Liver (tissue), 9 donors: ENCODE results near the gene SIGLEC1. TPM values are rescaled to one million over a fixed set of nuclear protein-coding genes. Genes with fewer than 3 reads are reported as not detected.

Experiments used
- DNase-seq: peaks from one replicate; pipeline ENCODE4 v3.0.0-alpha.2; 2017; ENCODE audit warnings: low spot score
- H3K27ac ChIP-seq, 2 donors: one replicate each; pipeline ENCODE4 v1.7.0; 2013; ENCODE audit warnings: inconsistent platforms in 2 of 2, low read length in 2 of 2, control low read depth in 1 of 2, low read depth in 1 of 2, mild to moderate bottlenecking in 1 of 2
- H3K27me3 ChIP-seq, 4 donors: one replicate each; pipeline versions ENCODE4 v1.6.1 to v1.7.0; 2013; ENCODE audit warnings: low read length in 3 of 4, inconsistent platforms in 1 of 4, mild to moderate bottlenecking in 1 of 4, moderate library complexity in 1 of 4; ENCODE audit not compliant: control insufficient read depth in 4 of 4, insufficient read depth in 4 of 4
- H3K36me3 ChIP-seq, 4 donors: one replicate each; pipeline versions ENCODE4 v1.6.1 to v1.7.0; 2013; ENCODE audit warnings: low read length in 3 of 4, mild to moderate bottlenecking in 3 of 4, low read depth in 1 of 4, moderate library complexity in 1 of 4; ENCODE audit not compliant: control insufficient read depth in 4 of 4, insufficient read depth in 3 of 4
- H3K4me1 ChIP-seq, 4 donors: one replicate each; pipeline versions ENCODE4 v1.6.1 to v1.7.0; 2013; ENCODE audit warnings: low read length in 3 of 4, mild to moderate bottlenecking in 3 of 4, moderate library complexity in 1 of 4; ENCODE audit not compliant: control insufficient read depth in 4 of 4, insufficient read depth in 4 of 4
- H3K4me3 ChIP-seq, 3 donors: one replicate each; pipeline versions ENCODE4 v1.6.1 to v1.7.0; 2013; ENCODE audit warnings: low read length in 3 of 3, control low read depth in 1 of 3, low read depth in 1 of 3, mild to moderate bottlenecking in 1 of 3
- H3K9ac ChIP-seq, 2 donors: one replicate each; pipeline ENCODE4 v1.7.0; 2013; ENCODE audit warnings: low read length in 2 of 2, mild to moderate bottlenecking in 2 of 2, moderate library complexity in 2 of 2, control low read depth in 1 of 2, low read depth in 1 of 2
- H3K9me3 ChIP-seq, 4 donors: one replicate each; pipeline versions ENCODE4 v1.6.1 to v1.7.0; 2013; ENCODE audit warnings: low read length in 3 of 4; ENCODE audit not compliant: control insufficient read depth in 4 of 4
- CTCF ChIP-seq: fragments of 150-350 bp; IDR thresholded peaks from 2 replicates; pipeline ENCODE4 v1.5.1; 2017; ENCODE audit warnings: improper control_type of control experiment, low read depth, low read length; ENCODE audit not compliant: missing input control
- EGR1 ChIP-seq, 2 donors: IDR thresholded peaks; 2 replicates each; pipeline ENCODE4 v1.6.1; 2016 to 2018; ENCODE audit warnings: antibody characterized with exemption in 2 of 2, low read depth in 2 of 2
- FOXA1 ChIP-seq: IDR thresholded peaks from 2 replicates; pipeline ENCODE4 v1.6.1; 2016; ENCODE audit warnings: antibody characterized with exemption
- FOXA2 ChIP-seq: IDR thresholded peaks from 2 replicates; pipeline ENCODE4 v1.6.1; 2016; ENCODE audit warnings: antibody characterized with exemption
- GABPA ChIP-seq, 2 donors: IDR thresholded peaks in 1 of 2; conservative IDR thresholded peaks in 1 of 2; 2 replicates each; pipeline ENCODE4 v1.6.1; 2016; ENCODE audit warnings: antibody characterized with exemption in 2 of 2, mild to moderate bottlenecking in 1 of 2, moderate library complexity in 1 of 2
- HNF4A ChIP-seq, 2 donors: conservative IDR thresholded peaks; 2 replicates each; pipeline ENCODE4 v1.6.1; 2016; ENCODE audit warnings: antibody characterized with exemption in 2 of 2, mild to moderate bottlenecking in 2 of 2
- NR2F2 ChIP-seq: IDR thresholded peaks from 2 replicates; pipeline ENCODE4 v1.6.1; 2016; ENCODE audit warnings: antibody characterized with exemption
- RAD21 ChIP-seq, 2 donors: IDR thresholded peaks; 2 replicates each; pipeline ENCODE4 v1.6.1; 2016; ENCODE audit warnings: antibody characterized with exemption in 2 of 2, mild to moderate bottlenecking in 2 of 2
- REST ChIP-seq: IDR thresholded peaks from 2 replicates; pipeline ENCODE4 v1.6.1; 2016; ENCODE audit warnings: antibody characterized with exemption, mild to moderate bottlenecking
- RXRA ChIP-seq, 2 donors: IDR thresholded peaks; 2 replicates each; pipeline ENCODE4 v1.6.1; 2017 to 2018; ENCODE audit warnings: antibody characterized with exemption in 2 of 2, mild to moderate bottlenecking in 1 of 2
- SP1 ChIP-seq: IDR thresholded peaks from 2 replicates; pipeline ENCODE4 v1.6.1; 2018; ENCODE audit warnings: antibody characterized with exemption, mild to moderate bottlenecking
- TAF1 ChIP-seq: conservative IDR thresholded peaks from 2 replicates; pipeline ENCODE4 v1.6.1; 2016; ENCODE audit warnings: antibody characterized with exemption, mild to moderate bottlenecking
- YY1 ChIP-seq: IDR thresholded peaks from 2 replicates; pipeline ENCODE4 v1.6.1; 2016; ENCODE audit warnings: antibody characterized with exemption, mild to moderate bottlenecking
- ZBTB33 ChIP-seq: IDR thresholded peaks from 2 replicates; pipeline ENCODE4 v1.6.1; 2016; ENCODE audit warnings: antibody characterized with exemption
- WGBS: extraction: QIAGEN DNeasy Blood & Tissue Kit; methylation state at CpG from one replicate; pipeline ENCODE4 v1.1.7; 2013; 5-methylcytosine and 5-hydroxymethylcytosine counted together
- polyA plus RNA-seq, 2 donors: library from polyadenylated mRNA; stranded (reverse) in 1 of 2; unstranded in 1 of 2; fragments of 200-250 nt in 1 of 2; fragments of >200 nt in 1 of 2; fragmentation: Nextera tagmentation in 1 of 2; extraction: Ambion mirVana in 1 of 2; gene quantifications; one replicate each; pipeline versions ENCODE4 v1.2.1 to v1.2.3, GENCODE V29; 2013 to 2015
- total RNA-seq, 2 donors: library from RNA; depleted of rRNA; stranded (reverse); fragments of >200 nt; gene quantifications; one replicate each; pipeline ENCODE4 v1.2.3, GENCODE V29; 2014
- TF ChIP-seq, protein P1 (sequence below): IDR thresholded peaks from 2 replicates; pipeline ENCODE4 v1.6.1; 2016; ENCODE audit warnings: antibody characterized with exemption
- donor health status: healthy.
- donor health status: healthy.
- donor health status: healthy.
- donor health status: healthy.
- donor health status: healthy.

SIGLEC1 gene
- total and polyA plus RNA-seq, 4 donors: 2.3 to 7.8 (median 7.1) TPM

- no peak for DNase-seq
- 86% methylated on average over 9 of the region's 9 CpGs for WGBS
- Histone ChIP-seq H3K36me3 (no peaks in the 10 kb centered on the region), H3K9ac (no peak overlapping the region), H3K4me3 (no peak overlapping the region), H3K4me1 (no peaks in the 10 kb centered on the region), H3K9me3 (peaks cover 0 to 3% (median 0%) of the 10 kb centered on the region in 4 donors), H3K27ac (no peak overlapping the region), H3K27me3 (no peaks in the 10 kb centered on the region)
- TF ChIP-seq SP1 (no peak), TAF1 (no peak), GABPA (IDR thresholded peaks at IDR 0.05 in 1 of 2, conservative IDR thresholded peaks at IDR 0.05 in 1 of 2) (no peak), EGR1 (IDR thresholded peaks at IDR 0.05; ENCODE audit: low read depth in 2 of 2) (no peak), FOXA2 (no peak), CTCF (no peak)
Observed at GRCh38 chr20:3691897-3692296, 20.5 kb downstream of the SIGLEC1 start.

DNA sequence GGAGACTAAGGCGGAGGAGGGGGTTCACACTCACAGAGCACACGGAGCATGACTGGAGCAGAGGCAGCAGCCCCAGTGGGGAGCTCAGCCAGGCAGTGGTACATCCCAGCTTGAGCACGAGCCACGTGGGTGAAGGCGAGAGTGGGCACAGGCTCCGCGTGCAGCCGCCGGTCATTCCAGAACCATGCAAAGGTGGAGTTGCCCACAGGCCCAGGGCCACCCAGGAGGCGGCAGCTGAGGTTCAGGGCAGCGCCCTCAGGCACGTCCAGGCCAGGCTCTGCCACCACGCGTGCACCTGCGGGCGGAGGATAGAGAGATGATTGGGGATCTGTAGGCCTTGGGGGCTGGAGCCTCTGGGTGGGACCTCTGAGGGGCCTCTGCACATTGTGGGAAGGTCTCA is 21.1 kb downstream of the SIGLEC1 start:
- Histone ChIP-seq H3K27me3 (no peaks in the 10 kb centered on the region), H3K36me3 (no peaks in the 10 kb centered on the region), H3K27ac (no peak overlapping the region), H3K4me3 (no peak overlapping the region), H3K9ac (no peak overlapping the region), H3K9me3 (no peaks in the 10 kb centered on the region), H3K4me1 (no peaks in the 10 kb centered on the region)
- TF ChIP-seq CTCF (no peak), RAD21 (IDR thresholded peaks at IDR 0.05) (no peak), NR2F2 (no peak)
- no peak for DNase-seq
- 95% methylated on average over 16 of the region's 16 CpGs for WGBS

GRCh38 chr20:3690413-3690812 is 22.0 kb downstream of the SIGLEC1 start:
- DNase-seq: no peak
- no peak for TF ChIP-seq ZBTB33
- no peak for TF ChIP-seq RXRA (IDR thresholded peaks at IDR 0.05)
- TF ChIP-seq FOXA1: no peak
- TF ChIP-seq TAF1: no peak
- TF ChIP-seq EGR1 (IDR thresholded peaks at IDR 0.05; ENCODE audit: low read depth in 2 of 2): no peak
- TF ChIP-seq, protein P1, sequence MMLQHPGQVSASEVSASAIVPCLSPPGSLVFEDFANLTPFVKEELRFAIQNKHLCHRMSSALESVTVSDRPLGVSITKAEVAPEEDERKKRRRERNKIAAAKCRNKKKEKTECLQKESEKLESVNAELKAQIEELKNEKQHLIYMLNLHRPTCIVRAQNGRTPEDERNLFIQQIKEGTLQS: no peak
- TF ChIP-seq YY1: no peak
- no peak for TF ChIP-seq HNF4A (conservative IDR thresholded peaks at IDR 0.05)
- TF ChIP-seq REST: no peak
- Histone ChIP-seq H3K27ac (no peak overlapping the region), H3K9me3 (no peaks in the 10 kb centered on the region), H3K4me1 (no peaks in the 10 kb centered on the region), H3K9ac (no peak overlapping the region), H3K27me3 (no peaks in the 10 kb centered on the region), H3K4me3 (no peak overlapping the region), H3K36me3 (no peaks in the 10 kb centered on the region)
- 98% methylated on average over 3 of the region's 3 CpGs for WGBS
